GM08714 (cell line): Measurements from ENCODE around the gene MAMDC4.

Source experiments
- H3K4me3 ChIP-seq: fragments of 200-500 bp; sonication (Bioruptor generic); 2 replicates; pipeline ENCODE4 v1.5.1; 2014; ENCODE audit warnings: mild to moderate bottlenecking, low read length, inconsistent platforms
- ZNF274 ChIP-seq: IDR thresholded peaks from 2 replicates; pipeline ENCODE4 v1.6.1; 2012; ENCODE audit warnings: mild to moderate bottlenecking, low read depth, low read length

The MAMDC4 gene

DNA sequence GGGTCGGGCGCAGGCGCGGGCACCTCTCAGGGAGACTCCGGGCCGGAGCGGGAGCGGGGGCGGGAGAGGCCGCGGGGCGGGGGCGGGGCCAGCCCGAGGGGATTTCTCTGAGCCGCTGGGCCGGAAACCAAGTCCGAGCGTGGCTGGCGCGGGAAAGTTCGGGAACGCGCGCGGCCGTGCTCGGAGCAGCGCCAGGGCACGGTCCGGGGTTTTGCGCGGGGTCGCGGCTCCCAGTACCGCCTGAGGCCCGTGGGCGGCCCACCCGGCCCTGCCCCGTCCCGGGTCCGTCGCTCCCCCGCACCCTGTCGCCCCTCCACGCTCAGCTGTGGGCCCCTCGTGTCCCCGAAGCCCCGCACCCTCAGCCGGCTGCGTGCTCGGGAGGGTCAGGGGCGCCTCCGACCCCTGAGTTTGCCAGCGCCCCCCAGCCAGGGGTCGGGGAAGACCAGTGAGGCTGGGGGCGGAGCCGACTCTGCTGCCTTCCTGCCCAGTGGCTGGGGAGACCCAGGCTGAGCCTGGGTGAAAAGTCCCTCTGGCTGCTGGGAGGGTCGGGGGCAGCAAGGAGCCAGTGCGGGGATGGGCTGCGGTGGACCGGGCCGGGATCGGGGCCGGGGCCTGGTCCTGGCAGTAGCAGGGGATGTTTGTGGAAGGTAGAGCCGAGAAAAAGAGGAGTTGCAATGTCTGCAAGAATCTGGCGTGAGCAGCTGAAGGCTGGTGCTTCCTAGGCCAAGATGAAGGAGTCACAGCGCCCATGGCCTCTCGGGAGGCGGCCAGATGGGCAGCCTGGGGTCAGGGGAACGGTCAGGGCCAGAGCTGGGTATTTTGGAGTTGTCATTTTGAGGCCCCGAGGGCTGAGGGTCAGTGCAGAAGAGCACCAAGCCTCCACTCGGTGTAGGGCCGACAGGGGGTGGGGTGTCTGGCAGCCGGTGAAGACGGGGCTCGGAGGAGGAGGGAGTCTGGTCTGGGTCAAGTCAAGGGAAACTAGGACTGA lies 34.8 kb downstream of the MAMDC4 start:
- H3K4me3 ChIP-seq = peak overlapping the region; percentile 78
- no peak for TF ChIP-seq ZNF274

DNA sequence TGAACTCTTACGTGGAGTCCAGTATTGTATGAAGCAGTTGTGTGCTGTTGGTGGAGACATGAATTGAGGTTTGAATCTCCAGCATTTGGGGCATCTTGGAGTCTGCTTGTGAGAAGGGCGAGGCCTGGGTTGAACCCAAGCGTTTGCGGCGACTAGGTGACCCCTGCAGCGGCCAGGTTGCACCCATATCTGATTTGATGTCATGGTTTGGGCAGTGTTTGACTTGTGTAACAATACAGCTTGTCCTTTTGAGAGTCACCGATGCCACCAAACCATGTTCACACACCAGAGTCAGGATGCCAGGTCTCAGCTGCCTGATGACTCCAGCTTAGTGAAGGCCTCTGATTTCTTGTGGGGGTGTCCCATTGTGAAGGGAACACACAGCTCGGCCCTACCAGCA lies 36.3 kb downstream of the MAMDC4 start:
- TF ChIP-seq ZNF274 = no peak

GRCh38 chr9:136889858-136890257 lies 37.7 kb downstream of the MAMDC4 start:
- TF ChIP-seq ZNF274 = no peak
- no peak overlapping the region for H3K4me3 ChIP-seq

More for the DNA sequence above, 36.3 kb downstream of the MAMDC4 start:
- no peak overlapping the region for H3K4me3 ChIP-seq

- no peak for TF ChIP-seq ZNF274
- no peak overlapping the region for H3K4me3 ChIP-seq
Observed at GRCh38 chr9:136890661-136891060, 38.5 kb downstream of the MAMDC4 start.

GRCh38 chr9:136896027-136896426 lies 43.9 kb downstream of the MAMDC4 start:
- H3K4me3 ChIP-seq = no peak overlapping the region
- no peak for TF ChIP-seq ZNF274

DNA sequence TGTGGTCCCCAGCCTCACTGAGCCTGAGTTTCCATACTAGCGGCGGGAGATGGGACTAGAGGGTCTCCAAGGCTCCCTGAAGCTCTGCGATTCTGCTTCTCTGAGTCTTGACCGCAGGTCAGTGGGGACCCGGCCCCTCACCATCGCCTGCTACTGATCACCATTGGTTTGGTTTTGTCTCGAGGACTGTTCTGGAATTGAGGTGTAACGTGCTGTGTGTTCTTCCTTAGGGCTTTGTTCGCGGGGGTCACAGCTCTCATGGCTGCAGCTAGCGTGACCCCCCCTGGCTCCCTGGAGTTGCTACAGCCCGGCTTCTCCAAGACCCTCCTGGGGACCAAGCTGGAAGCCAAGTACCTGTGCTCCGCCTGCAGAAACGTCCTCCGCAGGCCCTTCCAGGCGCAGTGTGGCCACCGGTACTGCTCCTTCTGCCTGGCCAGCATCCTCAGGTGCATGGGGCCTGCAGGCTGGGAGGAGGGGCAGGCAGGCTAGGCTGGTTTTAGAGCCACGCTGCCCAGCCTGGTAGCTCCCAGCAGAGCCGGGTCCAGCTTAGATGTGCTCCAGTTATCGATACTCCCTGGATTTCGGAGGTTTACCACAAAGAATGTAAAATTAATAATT lies 46.4 kb downstream of the MAMDC4 start:
- no peak overlapping the region for H3K4me3 ChIP-seq

GRCh38 chr9:136899196-136899595 lies 47.0 kb downstream of the MAMDC4 start:
- H3K4me3 ChIP-seq = no peak overlapping the region
- TF ChIP-seq ZNF274 = no peak

More for the DNA sequence above, 46.4 kb downstream of the MAMDC4 start:
- TF ChIP-seq ZNF274 = no peak

DNA sequence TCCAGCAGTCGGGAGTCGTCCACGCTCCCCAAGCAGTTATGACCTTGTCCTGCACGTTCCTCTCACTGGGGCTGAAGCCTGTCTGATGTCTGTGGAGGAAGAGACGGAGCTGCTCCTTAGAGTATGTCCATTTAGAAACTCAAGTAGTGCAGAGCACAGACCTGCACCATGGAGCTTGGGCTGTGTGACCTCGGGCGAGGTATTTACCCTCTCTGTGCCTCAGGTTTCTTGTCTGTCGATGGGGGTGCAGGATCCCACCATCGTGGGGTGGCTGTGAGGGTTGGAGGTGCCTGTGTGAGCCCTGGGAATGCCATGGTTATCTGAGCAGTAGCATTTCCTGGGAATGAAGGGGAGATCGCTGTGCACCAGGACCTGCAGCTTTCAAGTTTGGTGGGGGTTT lies 48.4 kb downstream of the MAMDC4 start:
- H3K4me3 ChIP-seq = no peak overlapping the region
- TF ChIP-seq ZNF274 = no peak

DNA sequence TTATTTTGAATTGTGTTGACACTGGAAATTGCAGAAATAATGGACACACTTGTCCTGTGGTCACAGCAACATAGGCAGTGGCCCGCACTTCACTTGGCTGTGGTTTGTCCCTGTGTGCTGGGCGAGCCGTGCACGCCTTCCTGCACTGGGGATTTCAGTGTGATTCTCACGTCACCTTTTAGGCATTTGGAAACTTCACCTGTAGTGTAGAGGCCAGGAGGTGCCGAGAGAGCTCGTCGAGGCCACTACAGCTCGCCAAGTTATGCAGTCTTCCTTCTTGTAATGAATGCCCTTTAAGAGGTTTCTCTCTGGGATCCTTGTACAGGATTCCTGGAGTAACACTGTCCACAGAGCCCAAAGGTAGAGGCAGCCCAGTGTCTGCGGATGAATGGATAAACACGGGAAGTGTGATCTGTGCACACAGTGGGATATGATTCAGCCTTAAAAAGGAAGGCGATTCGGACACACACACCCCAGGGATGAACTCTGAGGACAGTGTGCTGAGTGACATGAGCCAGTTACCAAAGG lies 48.9 kb downstream of the MAMDC4 start:
- no peak for TF ChIP-seq ZNF274
- no peak overlapping the region for H3K4me3 ChIP-seq

DNA sequence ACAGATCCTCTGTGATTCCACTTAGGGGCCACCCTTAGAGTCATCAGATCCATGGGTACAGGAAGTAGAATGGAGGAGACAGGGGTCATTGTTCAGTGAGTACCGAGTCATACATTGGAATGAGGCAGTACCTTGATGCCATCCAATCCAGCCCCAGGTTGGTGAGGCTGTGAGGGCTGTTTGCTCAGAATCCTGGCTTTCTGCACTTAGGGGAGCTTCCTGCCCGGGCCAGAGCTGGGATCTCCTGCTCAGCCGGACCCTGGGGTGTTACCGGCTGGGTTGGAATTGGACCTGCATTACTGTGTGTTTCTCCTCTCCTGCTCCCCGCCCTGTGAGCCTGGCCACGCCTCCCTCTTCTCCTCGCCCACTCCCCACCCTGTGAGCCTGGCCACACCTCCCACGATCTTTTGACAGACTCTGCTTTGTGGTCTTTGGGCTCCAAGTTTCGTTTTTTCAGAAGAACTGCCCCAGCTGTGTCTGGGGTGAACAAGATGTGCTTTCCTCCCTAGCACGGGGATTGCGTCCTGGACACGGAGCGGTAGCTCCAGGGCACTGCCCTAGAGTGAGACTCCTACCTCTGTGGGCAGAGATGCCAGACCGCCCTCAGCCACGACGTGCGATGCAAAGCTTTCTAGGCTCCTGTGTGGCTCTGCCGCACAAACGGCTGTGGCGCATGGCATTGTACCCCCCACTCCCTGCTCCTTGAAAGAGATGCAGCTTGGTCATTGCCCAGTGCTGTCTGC lies 49.5 kb downstream of the MAMDC4 start:
- no peak for TF ChIP-seq ZNF274
- no peak overlapping the region; the same call in 1 of the 2 replicates for H3K4me3 ChIP-seq

DNA sequence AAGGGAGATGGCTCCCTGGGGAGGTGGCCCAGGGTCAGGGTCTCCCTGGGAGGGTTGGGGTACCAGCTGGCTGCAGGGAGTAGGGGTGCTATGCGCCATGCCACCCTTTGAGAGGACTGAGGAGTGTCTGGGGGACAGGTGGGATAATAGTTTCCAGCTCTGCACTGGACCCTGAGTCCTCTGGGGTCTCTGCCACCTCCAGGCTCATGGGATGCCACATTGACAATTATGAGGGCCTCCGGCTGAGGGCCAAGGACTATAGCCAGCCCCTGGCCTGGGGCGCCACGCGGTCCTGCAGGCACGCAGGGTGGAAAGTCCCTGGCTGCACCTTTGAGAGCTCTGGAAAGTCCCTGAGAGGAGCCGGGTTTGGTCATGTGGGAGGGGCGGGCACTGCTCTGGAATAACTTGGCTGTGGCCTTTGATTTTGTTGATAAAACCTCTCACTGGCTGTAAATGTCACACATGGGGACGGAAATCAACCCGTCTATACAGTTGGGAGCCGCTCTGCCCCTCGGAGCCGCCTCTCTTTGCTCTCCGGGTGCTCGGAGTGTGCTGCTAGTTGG lies 50.2 kb downstream of the MAMDC4 start:
- TF ChIP-seq ZNF274 = no peak
- no peak overlapping the region; the same call in 1 of the 2 replicates for H3K4me3 ChIP-seq

DNA sequence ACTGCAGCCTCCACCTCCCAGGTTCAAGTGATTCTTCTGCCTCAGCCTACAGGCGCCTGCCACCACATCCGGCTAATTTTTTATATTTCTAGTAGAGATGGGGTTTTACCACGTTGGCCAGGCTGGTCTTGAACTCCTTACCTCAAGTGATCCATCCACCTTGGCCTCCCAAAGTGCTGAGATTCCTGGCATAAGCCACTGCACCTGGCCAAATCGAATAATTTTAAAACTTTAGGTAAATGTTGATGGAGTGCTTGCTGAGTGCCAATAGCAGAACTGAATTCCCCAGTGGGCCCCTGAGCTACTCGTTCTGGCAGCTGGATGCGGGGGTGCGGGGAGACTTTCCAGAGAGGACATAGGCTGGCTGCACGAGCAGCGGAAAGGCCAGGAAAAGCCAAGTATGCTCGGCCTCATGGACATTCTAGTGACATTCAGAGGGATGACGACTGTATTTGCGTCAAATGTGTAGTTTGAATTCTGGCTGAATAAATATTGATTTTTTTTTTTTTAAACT lies 51.0 kb downstream of the MAMDC4 start:
- H3K4me3 ChIP-seq = no peak overlapping the region
- no peak for TF ChIP-seq ZNF274

- no peak for TF ChIP-seq ZNF274
- H3K4me3 ChIP-seq = no peak overlapping the region
Observed at GRCh38 chr9:136906266-136906665, 54.1 kb downstream of the MAMDC4 start.
